Gastrocnemius medialis (tissue), 4 donors: ENCODE data around the gene TRIM29. TPM values are rescaled to one million over a fixed set of nuclear protein-coding genes. Genes with fewer than 3 reads are reported as not detected.

Source experiments
- ATAC-seq, 2 donors: fragments of 150-250 bp; one replicate each; pipeline ENCODE4 v1.9.1; 2016
- DNase-seq, 2 donors: peaks; one replicate each; pipeline ENCODE4 v3.0.0-alpha.2; 2019
- H3K27ac ChIP-seq, 4 donors: fragments of 200-600 bp; sonication (generic); 1 replicate in 1 of 4; 2 replicates in 3 of 4; pipeline ENCODE4 v1.5.1; 2016 to 2018; ENCODE audit warnings: mild to moderate bottlenecking in 2 of 4, moderate library complexity in 1 of 4
- H3K27me3 ChIP-seq, 3 donors: fragments of 200-600 bp; sonication (generic) in 2 of 3; 1 replicate in 1 of 3; 2 replicates in 2 of 3; pipeline versions ENCODE4 v1.5.1 to v1.6.0; 2016 to 2019; ENCODE audit warnings: mild to moderate bottlenecking in 1 of 3, moderate library complexity in 1 of 3
- H3K36me3 ChIP-seq, 2 donors: fragments of 200-600 bp; sonication (generic) in 1 of 2; one replicate each; pipeline ENCODE4 v1.5.1; 2017 to 2018
- H3K4me1 ChIP-seq, 2 donors: fragments of 200-600 bp; sonication (generic) in 1 of 2; one replicate each; pipeline ENCODE4 v1.5.1; 2016 to 2017; ENCODE audit warnings: mild to moderate bottlenecking in 2 of 2
- H3K4me3 ChIP-seq, 4 donors: fragments of 200-600 bp; sonication (generic) in 3 of 4; 1 replicate in 1 of 4; 2 replicates in 3 of 4; pipeline ENCODE4 v1.5.1; 2016 to 2019; ENCODE audit warnings: mild to moderate bottlenecking in 2 of 4
- H3K9me3 ChIP-seq, 3 donors: fragments of 200-600 bp; sonication (generic) in 2 of 3; 1 replicate in 1 of 3; 2 replicates in 2 of 3; pipeline ENCODE4 v1.5.1; 2016 to 2019
- CTCF ChIP-seq, 5 experiments: fragments of 450-650 bp in 3 of 5; fragments of 200-600 bp in 2 of 5; sonication (generic) in 2 of 5; IDR thresholded peaks in 4 of 5; conservative IDR thresholded peaks in 1 of 5; 1 replicate in 4 of 5; 2 replicates in 1 of 5; pipeline ENCODE4 v1.5.1; 2016 to 2019; ENCODE audit warnings: antibody characterized with exemption in 5 of 5, mild to moderate bottlenecking in 3 of 5, moderate library complexity in 3 of 5
- POLR2A ChIP-seq, 2 donors: fragments of 450-650 bp; IDR thresholded peaks; one replicate each; pipeline ENCODE4 v1.6.1; 2017; ENCODE audit warnings: antibody characterized with exemption in 2 of 2, mild to moderate bottlenecking in 2 of 2, moderate library complexity in 2 of 2
- in situ Hi-C, 4 donors: fragments of 200-750 bp; cut with MboI; loops; one replicate each; pipeline versions ENCODE4 v1.15.0 to v1.8.0; 2017; ENCODE audit warnings: low sequenced_read_pairs in 4 of 4
- intact Hi-C: fragments of 100-400 bp; cut with DNase I; formaldehyde crosslinking; loops from one replicate; pipeline ENCODE4 v1.15.1; 2023; ENCODE audit warnings: low total_unique reads
- total RNA-seq, 4 donors: library from RNA; depleted of rRNA; stranded (reverse); fragments of >200 nt; gene quantifications; one replicate each; pipeline versions ENCODE4 v1.1.0 to v1.2.3, GENCODE V29; 2016

TRIM29 gene
- total RNA-seq, 4 donors from 2014 or later = 0.65 to 2.9 (median 0.95) TPM; not detected in 1

- Histone ChIP-seq H3K36me3 (no peaks in the 10 kb centered on the region), H3K4me1 (no peaks in the 10 kb centered on the region), H3K27ac (no peak overlapping the region), H3K9me3 (no peaks in the 10 kb centered on the region), H3K27me3 (no peaks in the 10 kb centered on the region), H3K4me3 (no peak overlapping the region)
- no peak for DNase-seq
- intact Hi-C loops (no loop called here), in situ Hi-C loops (loop anchor here in 1 of 4 donors (25.0 kb wide), 1 partner anchor 593 kb away; no protein-coding TSS in a partner anchor)
- no peak for ATAC-seq
- TF ChIP-seq POLR2A (IDR thresholded peaks at IDR 0.05) = no peak
- TF ChIP-seq CTCF (IDR thresholded peaks at IDR 0.05 in 4 of 5, conservative IDR thresholded peaks at IDR 0.05 in 1 of 5) = peak; percentile 25 to 54 (median 38)
These were observed 57.9 kb downstream of the TRIM29 start for GRCh38 chr11:120079750-120080610.

GRCh38 chr11:120078397-120078796, 59.5 kb downstream of the TRIM29 start:
- DNase-seq = no peak
- ATAC-seq = no peak
- intact Hi-C loops = no loop called here
- in situ Hi-C loops = loop anchor here in 1 of 4 donors (25.0 kb wide), 1 partner anchor 591 kb away; no protein-coding TSS in a partner anchor
- no peaks in the 10 kb centered on the region for H3K9me3 ChIP-seq
- no peaks in the 10 kb centered on the region for H3K27me3 ChIP-seq
- TF ChIP-seq POLR2A (IDR thresholded peaks at IDR 0.05) (no peak), CTCF (IDR thresholded peaks at IDR 0.05 in 4 of 5, conservative IDR thresholded peaks at IDR 0.05 in 1 of 5) (no peak)
- H3K4me1 ChIP-seq = no peaks in the 10 kb centered on the region
- no peaks in the 10 kb centered on the region for H3K36me3 ChIP-seq
- no peak overlapping the region for H3K4me3 ChIP-seq
- H3K27ac ChIP-seq = no peak overlapping the region

GRCh38 chr11:120074076-120074475, 63.8 kb downstream of the TRIM29 start:
- ATAC-seq (no peak), DNase-seq (no peak)
- no peaks in the 10 kb centered on the region for H3K27me3 ChIP-seq
- no peak overlapping the region for H3K27ac ChIP-seq
- no peak overlapping the region for H3K4me3 ChIP-seq
- in situ Hi-C loops (no loop called here), intact Hi-C loops (no loop called here)
- H3K9me3 ChIP-seq = no peaks in the 10 kb centered on the region
- peaks cover 0 to 5% of the 10 kb centered on the region in 2 donors for H3K4me1 ChIP-seq
- H3K36me3 ChIP-seq = no peaks in the 10 kb centered on the region
- no peak for TF ChIP-seq POLR2A (IDR thresholded peaks at IDR 0.05)

- in situ Hi-C loops (no loop called here), intact Hi-C loops (no loop called here)
- Histone ChIP-seq H3K27ac (no peak overlapping the region), H3K36me3 (no peaks in the 10 kb centered on the region), H3K9me3 (no peaks in the 10 kb centered on the region), H3K4me1 (peaks cover 0 to 5% of the 10 kb centered on the region in 2 donors), H3K4me3 (peak overlapping the region in 1 of 4 donors; percentile 15), H3K27me3 (no peaks in the 10 kb centered on the region)
- TF ChIP-seq POLR2A (IDR thresholded peaks at IDR 0.05) = no peak
- TF ChIP-seq CTCF (IDR thresholded peaks at IDR 0.05 in 4 of 5, conservative IDR thresholded peaks at IDR 0.05 in 1 of 5) = no peak
- ATAC-seq (peak; percentile 96 to 99), DNase-seq (peak; percentile 49 to 75)
These were observed 64.7 kb downstream of the TRIM29 start for GRCh38 chr11:120073196-120073595.

- Histone ChIP-seq H3K4me1 (peaks cover 0 to 5% of the 10 kb centered on the region in 2 donors), H3K4me3 (no peak overlapping the region), H3K9me3 (no peaks in the 10 kb centered on the region), H3K36me3 (no peaks in the 10 kb centered on the region), H3K27me3 (no peaks in the 10 kb centered on the region), H3K27ac (no peak overlapping the region)
- TF ChIP-seq POLR2A (IDR thresholded peaks at IDR 0.05) = no peak
- no peak for TF ChIP-seq CTCF (IDR thresholded peaks at IDR 0.05 in 4 of 5, conservative IDR thresholded peaks at IDR 0.05 in 1 of 5)
- intact Hi-C loops = no loop called here
- ATAC-seq (no peak), DNase-seq (no peak)
- in situ Hi-C loops = no loop called here
These were observed 69.8 kb downstream of the TRIM29 start for GRCh38 chr11:120068114-120068573.
